Loucy (cell line): ENCODE measurements around the gene TCHHL1.
"Not testable (repeated sequence)": the region's sequence is repeated elsewhere in the genome, so short reads cannot be mapped to it uniquely, and the experiment has no call there.

Source experiments
- EZH2phosphoT487 ChIP-seq: fragments of 200-600 bp; IDR thresholded peaks from 2 replicates; pipeline ENCODE4 v1.6.1; 2018; ENCODE audit warnings: antibody characterized with exemption, mild to moderate bottlenecking, moderate library complexity, borderline replicate concordance
- TF ChIP-seq, protein P1 (sequence below): fragments of 200-600 bp; sonication (generic); conservative IDR thresholded peaks from 2 replicates; pipeline ENCODE4 v1.5.1; 2014; ENCODE audit warnings: mild to moderate bottlenecking, antibody characterized with exemption, low read length

GRCh38 chr1:152081026-152081425 lies 7.8 kb downstream of the TCHHL1 start:
- TF ChIP-seq, protein P1, sequence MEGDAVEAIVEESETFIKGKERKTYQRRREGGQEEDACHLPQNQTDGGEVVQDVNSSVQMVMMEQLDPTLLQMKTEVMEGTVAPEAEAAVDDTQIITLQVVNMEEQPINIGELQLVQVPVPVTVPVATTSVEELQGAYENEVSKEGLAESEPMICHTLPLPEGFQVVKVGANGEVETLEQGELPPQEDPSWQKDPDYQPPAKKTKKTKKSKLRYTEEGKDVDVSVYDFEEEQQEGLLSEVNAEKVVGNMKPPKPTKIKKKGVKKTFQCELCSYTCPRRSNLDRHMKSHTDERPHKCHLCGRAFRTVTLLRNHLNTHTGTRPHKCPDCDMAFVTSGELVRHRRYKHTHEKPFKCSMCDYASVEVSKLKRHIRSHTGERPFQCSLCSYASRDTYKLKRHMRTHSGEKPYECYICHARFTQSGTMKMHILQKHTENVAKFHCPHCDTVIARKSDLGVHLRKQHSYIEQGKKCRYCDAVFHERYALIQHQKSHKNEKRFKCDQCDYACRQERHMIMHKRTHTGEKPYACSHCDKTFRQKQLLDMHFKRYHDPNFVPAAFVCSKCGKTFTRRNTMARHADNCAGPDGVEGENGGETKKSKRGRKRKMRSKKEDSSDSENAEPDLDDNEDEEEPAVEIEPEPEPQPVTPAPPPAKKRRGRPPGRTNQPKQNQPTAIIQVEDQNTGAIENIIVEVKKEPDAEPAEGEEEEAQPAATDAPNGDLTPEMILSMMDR: not testable (repeated sequence)
- TF ChIP-seq EZH2phosphoT487: not testable (repeated sequence)
